OCI-LY3 (cell line): ENCODE measurements around the gene MAP4.

Experiments
- CTCF ChIP-seq: fragments of 200-600, 300-600 bp; sonication (generic); IDR thresholded peaks from 2 replicates; pipeline ENCODE4 v1.5.1; 2014; ENCODE audit warnings: antibody characterized with exemption, low read length, low read depth
- EZH2phosphoT487 ChIP-seq: fragments of 200-600 bp; shearing (Covaris generic); IDR thresholded peaks from 2 replicates; pipeline ENCODE4 v1.6.1; 2018; ENCODE audit warnings: antibody characterized with exemption, mixed run types, low read depth

GRCh38 chr3:47849699-47850563, 166.3 kb downstream of the MAP4 start:
- TF ChIP-seq CTCF (peak; percentile 21; the same call in 1 of the 2 replicates), EZH2phosphoT487 (no peak)
